Fibroblast of the aortic adventitia (primary cell): ENCODE data around the gene PCDHGB5. TPM values are rescaled to one million over a fixed set of nuclear protein-coding genes. Genes with fewer than 3 reads are reported as not detected.

ENCODE experiments used
- DNase-seq: peaks from one replicate; pipeline ENCODE4 v3.0.0-alpha.2; 2010; ENCODE audit warnings: low read depth
- H3K4me3 ChIP-seq: 2 replicates; pipeline ENCODE4 v1.5.1; 2011; ENCODE audit warnings: low read depth, mild to moderate bottlenecking, control low read depth, low read length, moderate library complexity
- total RNA-seq: library from RNA; depleted of rRNA; stranded (reverse); fragments of >200 nt; gene quantifications from 2 replicates; pipeline ENCODE4 v1.2.3, GENCODE V29; 2012; ENCODE audit warnings: low replicate concordance
- TF ChIP-seq, protein P1 (sequence below): IDR thresholded peaks from 2 replicates; pipeline ENCODE4 v1.5.1; 2011; ENCODE audit warnings: mild to moderate bottlenecking, low read length, control low read depth, inconsistent platforms; ENCODE audit not compliant: insufficient read depth

The PCDHGB5 gene
- total RNA-seq, 1 donor: 19.9 TPM

DNA sequence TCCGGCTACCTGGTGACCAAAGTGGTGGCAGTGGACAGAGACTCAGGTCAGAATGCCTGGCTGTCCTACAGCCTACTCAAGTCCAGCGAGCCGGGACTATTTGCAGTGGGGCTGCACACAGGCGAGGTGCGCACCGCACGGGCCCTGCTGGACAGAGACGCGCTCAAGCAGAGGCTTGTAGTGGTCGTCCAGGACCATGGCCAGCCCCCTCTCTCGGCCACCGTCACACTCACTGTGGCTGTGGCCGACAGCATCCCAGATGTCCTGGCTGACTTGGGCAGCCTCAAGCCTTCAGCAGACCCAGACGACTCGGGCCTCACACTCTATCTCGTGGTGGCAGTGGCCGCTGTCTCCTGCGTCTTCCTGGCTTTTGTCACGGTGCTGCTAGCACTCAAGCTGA is 40.8 kb upstream of the PCDHGB5 start:
- TF ChIP-seq, protein P1, sequence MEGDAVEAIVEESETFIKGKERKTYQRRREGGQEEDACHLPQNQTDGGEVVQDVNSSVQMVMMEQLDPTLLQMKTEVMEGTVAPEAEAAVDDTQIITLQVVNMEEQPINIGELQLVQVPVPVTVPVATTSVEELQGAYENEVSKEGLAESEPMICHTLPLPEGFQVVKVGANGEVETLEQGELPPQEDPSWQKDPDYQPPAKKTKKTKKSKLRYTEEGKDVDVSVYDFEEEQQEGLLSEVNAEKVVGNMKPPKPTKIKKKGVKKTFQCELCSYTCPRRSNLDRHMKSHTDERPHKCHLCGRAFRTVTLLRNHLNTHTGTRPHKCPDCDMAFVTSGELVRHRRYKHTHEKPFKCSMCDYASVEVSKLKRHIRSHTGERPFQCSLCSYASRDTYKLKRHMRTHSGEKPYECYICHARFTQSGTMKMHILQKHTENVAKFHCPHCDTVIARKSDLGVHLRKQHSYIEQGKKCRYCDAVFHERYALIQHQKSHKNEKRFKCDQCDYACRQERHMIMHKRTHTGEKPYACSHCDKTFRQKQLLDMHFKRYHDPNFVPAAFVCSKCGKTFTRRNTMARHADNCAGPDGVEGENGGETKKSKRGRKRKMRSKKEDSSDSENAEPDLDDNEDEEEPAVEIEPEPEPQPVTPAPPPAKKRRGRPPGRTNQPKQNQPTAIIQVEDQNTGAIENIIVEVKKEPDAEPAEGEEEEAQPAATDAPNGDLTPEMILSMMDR: no peak
- H3K4me3 ChIP-seq: no peak overlapping the region
- no peak for DNase-seq

DNA sequence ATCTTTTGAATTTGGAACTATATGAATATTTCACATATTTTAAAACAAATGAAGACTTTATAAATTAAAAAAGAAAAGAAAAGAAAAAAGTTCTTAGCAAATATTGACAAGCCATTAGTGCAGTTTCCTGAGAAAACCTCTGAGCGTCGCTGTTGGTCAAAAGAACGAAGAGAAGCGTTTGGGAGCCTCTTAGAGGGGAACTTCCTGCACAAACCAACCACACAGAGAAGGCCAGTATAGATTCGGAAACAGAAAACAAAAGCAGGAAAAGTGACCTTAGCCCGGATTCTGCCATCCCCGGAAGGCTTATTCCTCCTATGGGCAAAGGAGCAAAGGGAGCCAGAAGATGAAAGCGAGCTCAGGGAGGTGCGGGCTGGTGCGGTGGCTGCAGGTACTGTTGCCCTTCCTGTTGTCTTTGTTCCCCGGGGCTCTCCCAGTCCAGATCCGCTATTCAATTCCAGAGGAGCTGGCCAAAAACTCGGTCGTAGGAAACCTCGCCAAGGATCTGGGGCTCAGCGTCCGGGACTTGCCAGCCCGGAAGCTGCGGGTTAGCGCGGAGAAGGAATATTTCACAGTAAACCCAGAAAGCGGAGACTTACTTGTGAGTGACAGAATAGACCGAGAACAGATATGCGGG is 37.8 kb upstream of the PCDHGB5 start, which contains the start of gene PCDHGB2:
PCDHGB2 (plus strand) TSS at position 205 of the 637 bp plus-strand sequence; CDS start at position 347, 142 bp downstream.
- TF ChIP-seq, protein P1: peak; percentile 55
- peak; percentile 75 for DNase-seq
- peak within 1 kb of the TSS; percentile 64 for H3K4me3 ChIP-seq

DNA sequence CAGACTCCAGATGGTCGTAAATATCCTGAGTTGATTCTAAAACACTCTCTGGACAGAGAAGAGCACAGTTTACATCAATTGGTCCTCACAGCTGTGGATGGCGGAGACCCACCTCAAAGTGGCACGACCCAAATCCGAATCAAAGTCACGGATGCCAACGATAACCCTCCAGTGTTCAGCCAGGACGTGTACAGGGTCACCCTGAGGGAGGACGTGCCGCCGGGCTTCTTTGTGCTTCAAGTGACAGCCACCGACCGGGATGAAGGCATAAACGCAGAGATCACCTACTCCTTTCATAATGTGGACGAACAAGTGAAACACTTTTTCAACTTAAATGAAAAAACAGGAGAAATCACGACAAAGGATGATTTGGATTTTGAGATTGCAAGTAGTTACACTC is 37.1 kb upstream of the PCDHGB5 start:
- TF ChIP-seq, protein P1: no peak
- H3K4me3 ChIP-seq: no peak overlapping the region
- no peak for DNase-seq

GRCh38 chr5:141362719-141363118 is 35.0 kb upstream of the PCDHGB5 start:
- H3K4me3 ChIP-seq: no peak overlapping the region
- TF ChIP-seq, protein P1: no peak
- no peak for DNase-seq

- DNase-seq: peak; percentile 49
- H3K4me3 ChIP-seq: peak within 1 kb of the TSS; percentile 47
- TF ChIP-seq, protein P1: no peak
These were observed 33.6 kb upstream of the PCDHGB5 start, which contains the start of gene PCDHGA5 for GRCh38 chr5:141363952-141364660. Gene PCDHGA5 (plus strand): TSS chr5:141364162. CDS start chr5:141364331, 169 bp downstream.

- TF ChIP-seq, protein P1: no peak
- H3K4me3 ChIP-seq: no peak overlapping the region
- no peak for DNase-seq
These were observed 31.5 kb upstream of the PCDHGB5 start for GRCh38 chr5:141366016-141366896.
